Activated CD4-positive, alpha-beta T cell treated with anti-CD3 and anti-CD28 coated beads for 36 hours (primary cell): ENCODE results near the gene FN3K. TPM values are rescaled to one million over a fixed set of nuclear protein-coding genes. Genes with fewer than 3 reads are reported as not detected.
A peak's percentile ranks its signal among the peaks of the same experiment; 100 is the strongest.

Experiments used
- ATAC-seq: fragments of 200-7000 bp; cut with Tn5 transposase; one replicate; pipeline ENCODE4 v1.10.0; 2021; ENCODE audit warnings: mild to moderate bottlenecking, moderate library complexity
- CTCF ChIA-PET: fragments of 350-600 bp; sonication (Branson Sonifier 250); formaldehyde crosslinking; loops from one replicate; lab custom pipeline; 2021; ENCODE audit warnings: antibody characterized with exemption; lab: Charles Lee
- POLR2A ChIA-PET: fragments of 350-600 bp; sonication (Branson Sonifier 250); formaldehyde crosslinking; loops from one replicate; lab custom pipeline; 2021; ENCODE audit warnings: antibody characterized with exemption, inconsistent platforms; lab: Charles Lee
- DNase-seq: peaks from one replicate; pipeline ENCODE4 v3.0.0-alpha.2; 2020
- H3K27ac Mint-ChIP-seq: one replicate; pipeline ENCODE4 v1.8.0; 2021; ENCODE audit warnings: mixed read lengths
- H3K27me3 Mint-ChIP-seq: one replicate; pipeline ENCODE4 v1.8.0; 2021; ENCODE audit warnings: mixed read lengths
- H3K36me3 Mint-ChIP-seq: one replicate; pipeline ENCODE4 v1.8.0; 2021; ENCODE audit warnings: low read depth, mixed read lengths
- H3K4me1 Mint-ChIP-seq: one replicate; pipeline ENCODE4 v1.8.0; 2021; ENCODE audit warnings: mixed read lengths
- H3K4me3 Mint-ChIP-seq: one replicate; pipeline ENCODE4 v1.8.0; 2021; ENCODE audit warnings: mild to moderate bottlenecking, moderate library complexity, mixed read lengths
- H3K9me3 Mint-ChIP-seq: one replicate; pipeline ENCODE4 v1.8.0; 2021; ENCODE audit warnings: low read depth, mixed read lengths
- intact Hi-C, 2 experiments: fragments of 100-400 bp; cut with DNase I in 1 of 2; cut with micrococcal nuclease in 1 of 2; formaldehyde crosslinking; loops; one replicate each; pipeline versions ENCODE4 v1.14.2 to v1.15.1; 2022 to 2024; cut with DNase I, micrococcal nuclease
- total RNA-seq, 2 experiments: library from RNA; stranded (reverse); gene quantifications; one replicate each; pipeline ENCODE4 v1.2.3, GENCODE V29; 2021

The FN3K gene
- total RNA-seq, result 1 to 10 TPM; 2.1 TPM

- Mint-ChIP-seq H3K9me3 (peaks cover 6% of the 10 kb centered on the region), H3K27ac (peak within 1 kb of the TSS; percentile 25), H3K36me3 (peaks cover 24% of the 10 kb centered on the region), H3K4me3 (peak within 1 kb of the TSS; percentile 49), H3K4me1 (peaks cover 2% of the 10 kb centered on the region), H3K27me3 (no peaks in the 10 kb centered on the region)
- intact Hi-C loops, result loop anchor here in 1 of 2 experiments (2.0 kb wide), 1 partner anchor 16 kb away; no protein-coding TSS in a partner anchor
- peak; percentile 70 for ATAC-seq
- POLR2A ChIA-PET, result no interaction called here
- CTCF ChIA-PET, result interaction anchor here (0.6 kb wide), 1 partner anchor 10 kb away, joined by 4 read pairs; no protein-coding TSS in a partner anchor
- DNase-seq, result peak; percentile 49
These were observed at the start of gene FN3K for GRCh38 chr17:82734987-82735866. Gene FN3K, plus strand, starts transcription at chr17:82735615. Its CDS starts 22 bp downstream, at chr17:82735637.

DNA sequence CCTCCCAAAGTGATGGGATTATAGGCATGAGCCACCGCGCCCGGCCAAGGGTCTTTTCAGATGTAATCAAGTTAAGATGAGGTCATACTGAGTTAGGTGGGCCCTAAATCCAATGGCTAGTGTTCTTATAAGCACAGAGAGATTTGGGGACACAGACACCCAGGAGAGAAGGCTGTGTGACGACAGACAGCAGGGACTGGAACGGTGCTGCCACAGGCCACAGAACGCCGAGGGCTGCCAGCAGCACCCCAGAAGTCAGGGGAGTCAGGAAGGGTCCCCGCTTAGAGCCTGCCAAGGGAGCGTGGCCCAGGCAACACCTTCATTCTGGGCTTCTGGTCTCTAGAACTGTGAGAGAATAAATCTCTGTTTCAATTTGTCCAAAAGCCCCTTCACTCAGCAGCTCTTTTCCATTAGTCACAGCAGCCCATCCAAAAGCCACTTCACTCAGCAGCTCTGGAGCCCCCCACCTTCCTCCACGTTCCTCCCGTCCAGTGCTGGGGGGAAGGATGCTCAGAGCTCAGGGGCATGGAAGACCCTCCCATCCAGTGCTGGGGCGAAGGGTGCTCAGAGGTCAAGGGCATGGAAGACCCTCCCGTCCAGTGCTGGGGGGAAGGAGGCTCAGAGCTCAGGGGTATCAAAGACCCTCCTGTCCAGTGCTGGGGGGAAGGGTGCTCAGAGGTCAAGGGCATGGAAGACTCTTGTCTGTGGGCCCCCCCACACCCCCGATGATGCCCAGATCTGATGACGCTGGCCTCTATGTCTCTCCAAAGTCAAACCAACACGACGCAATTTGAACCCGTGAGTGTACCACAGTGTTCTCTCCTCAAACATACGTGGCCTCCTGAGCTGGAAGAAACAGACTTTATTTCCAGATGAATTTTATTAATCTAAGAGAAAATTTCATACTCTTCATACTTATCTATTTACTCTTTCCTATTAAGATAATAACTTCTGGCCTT, 48.8 kb upstream of the FN3K start:
- intact Hi-C loops, result no loop called here
- H3K4me1 Mint-ChIP-seq, result peaks cover 9% of the 10 kb centered on the region
- H3K27ac Mint-ChIP-seq, result no peak overlapping the region
- ATAC-seq (no peak), DNase-seq (no peak)
- POLR2A ChIA-PET, result no interaction called here
- H3K27me3 Mint-ChIP-seq, result no peaks in the 10 kb centered on the region
- H3K9me3 Mint-ChIP-seq, result peaks cover 7% of the 10 kb centered on the region
- peaks cover 7% of the 10 kb centered on the region for H3K36me3 Mint-ChIP-seq
- H3K4me3 Mint-ChIP-seq, result no peak overlapping the region
- CTCF ChIA-PET, result no interaction called here

DNA sequence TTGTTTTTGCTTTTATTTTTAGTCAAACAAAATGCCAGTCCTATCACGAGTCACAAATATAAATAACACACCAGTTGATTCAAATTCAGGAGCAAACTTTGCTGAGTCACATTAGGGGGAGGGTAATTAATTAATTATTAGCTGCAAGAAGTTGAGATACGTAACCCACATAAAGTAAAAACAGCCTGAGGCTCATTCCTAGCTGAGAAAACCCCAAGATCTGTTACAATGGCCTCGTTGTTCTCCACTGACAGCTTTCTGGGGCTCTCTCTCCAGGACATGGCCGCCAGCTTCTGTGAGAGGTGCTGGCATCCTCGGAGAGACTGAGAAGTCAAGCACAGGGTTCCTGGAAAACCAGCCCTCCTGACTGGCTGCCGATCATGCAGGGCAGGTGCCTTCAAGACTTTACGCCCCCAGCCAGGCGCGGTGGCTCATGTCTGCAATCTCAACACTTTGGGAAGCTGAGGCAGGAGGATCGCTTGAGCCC, 48.0 kb upstream of the FN3K start:
- no peak overlapping the region for H3K4me3 Mint-ChIP-seq
- intact Hi-C loops, result no loop called here
- no peak overlapping the region for H3K27ac Mint-ChIP-seq

GRCh38 chr17:82687871-82688270, 47.5 kb upstream of the FN3K start:
- intact Hi-C loops, result no loop called here
- no peak overlapping the region for H3K4me3 Mint-ChIP-seq
- H3K9me3 Mint-ChIP-seq, result no peaks in the 10 kb centered on the region
- peaks cover 4% of the 10 kb centered on the region for H3K36me3 Mint-ChIP-seq
- ChIA-PET CTCF (interaction anchor here (0.6 to 0.7 kb wide), 2 partner anchors 133 to 298 kb away, joined by 4 to 5 read pairs; no protein-coding TSS in a partner anchor), POLR2A (no interaction called here)
- DNase-seq (no peak), ATAC-seq (no peak)
- H3K27ac Mint-ChIP-seq, result no peak overlapping the region
- H3K4me1 Mint-ChIP-seq, result peaks cover 18% of the 10 kb centered on the region
- H3K27me3 Mint-ChIP-seq, result no peaks in the 10 kb centered on the region

More for the DNA sequence above, 48.0 kb upstream of the FN3K start:
- ChIA-PET POLR2A (no interaction called here), CTCF (interaction anchor here (0.7 kb wide), 1 partner anchor 133 kb away, joined by 5 read pairs; no protein-coding TSS in a partner anchor)
- Mint-ChIP-seq H3K4me1 (peaks cover 15% of the 10 kb centered on the region), H3K36me3 (peaks cover 4% of the 10 kb centered on the region), H3K9me3 (no peaks in the 10 kb centered on the region), H3K27me3 (no peaks in the 10 kb centered on the region)
- DNase-seq, result no peak
- no peak for ATAC-seq

DNA sequence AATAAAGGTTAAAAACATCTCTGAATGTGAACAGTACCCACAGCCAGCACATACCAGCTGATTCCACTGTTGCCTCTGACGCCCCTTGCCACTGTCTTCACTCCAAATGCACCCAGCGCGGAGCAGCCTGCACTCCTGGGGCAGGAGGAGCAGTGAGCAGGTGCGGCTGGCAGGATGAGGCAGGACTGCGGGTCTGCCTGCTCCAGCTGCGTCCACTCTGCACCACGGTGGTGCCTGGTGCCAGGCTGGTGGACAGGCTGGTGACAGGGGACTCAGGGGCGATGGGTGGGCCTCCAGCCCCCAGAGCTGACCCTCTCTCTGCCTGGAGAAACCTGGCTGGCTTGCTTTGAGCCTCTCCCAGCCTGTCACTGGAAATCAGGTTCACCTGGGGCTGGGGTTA, 46.3 kb upstream of the FN3K start:
- ATAC-seq, result no peak
- Mint-ChIP-seq H3K4me1 (peaks cover 18% of the 10 kb centered on the region), H3K9me3 (no peaks in the 10 kb centered on the region), H3K27me3 (no peaks in the 10 kb centered on the region), H3K27ac (no peak overlapping the region), H3K4me3 (no peak overlapping the region), H3K36me3 (peaks cover 4% of the 10 kb centered on the region)
- intact Hi-C loops, result no loop called here
- ChIA-PET POLR2A (interaction anchor here (0.7 kb wide), 2 partner anchors 13 to 14 kb away, joined by 3 to 5 read pairs; no protein-coding TSS in a partner anchor), CTCF (no interaction called here)
- no peak for DNase-seq

- Mint-ChIP-seq H3K27me3 (no peaks in the 10 kb centered on the region), H3K27ac (no peak overlapping the region), H3K36me3 (peaks cover 12% of the 10 kb centered on the region), H3K4me1 (peaks cover 18% of the 10 kb centered on the region), H3K4me3 (no peak overlapping the region), H3K9me3 (peaks cover 6% of the 10 kb centered on the region)
- CTCF ChIA-PET, result no interaction called here
- no peak for ATAC-seq
- DNase-seq, result no peak
- POLR2A ChIA-PET, result no interaction called here
- intact Hi-C loops, result no loop called here
These were observed 44.5 kb upstream of the FN3K start for GRCh38 chr17:82690786-82691489.

DNA sequence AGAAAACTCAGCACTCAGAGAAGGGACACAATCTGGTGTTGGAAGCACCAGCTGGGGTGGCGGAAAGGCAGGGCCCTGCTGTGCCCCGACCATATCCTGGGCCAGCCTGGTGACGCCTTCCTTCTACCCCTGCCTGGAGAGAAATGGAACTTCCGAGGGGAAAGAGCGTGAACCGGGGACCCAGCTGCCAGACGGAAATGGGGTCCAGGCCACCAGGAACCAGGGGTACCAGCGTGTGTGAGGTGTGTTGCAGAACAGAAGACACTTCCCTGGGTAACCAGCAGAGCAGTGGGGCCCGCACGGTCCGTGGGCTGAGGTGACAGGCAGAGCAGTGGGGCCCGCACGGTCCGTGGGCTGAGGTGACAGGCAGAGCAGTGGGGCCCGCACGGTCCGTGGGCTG, 43.7 kb upstream of the FN3K start:
- Mint-ChIP-seq H3K4me3 (peak overlapping the region; percentile 15), H3K27ac (peak overlapping the region; percentile 69), H3K4me1 (peaks cover 18% of the 10 kb centered on the region), H3K36me3 (peaks cover 12% of the 10 kb centered on the region), H3K9me3 (peaks cover 6% of the 10 kb centered on the region), H3K27me3 (no peaks in the 10 kb centered on the region)
- CTCF ChIA-PET, result no interaction called here
- intact Hi-C loops, result no loop called here
- DNase-seq, result no peak
- ATAC-seq, result no peak
- POLR2A ChIA-PET, result no interaction called here

DNA sequence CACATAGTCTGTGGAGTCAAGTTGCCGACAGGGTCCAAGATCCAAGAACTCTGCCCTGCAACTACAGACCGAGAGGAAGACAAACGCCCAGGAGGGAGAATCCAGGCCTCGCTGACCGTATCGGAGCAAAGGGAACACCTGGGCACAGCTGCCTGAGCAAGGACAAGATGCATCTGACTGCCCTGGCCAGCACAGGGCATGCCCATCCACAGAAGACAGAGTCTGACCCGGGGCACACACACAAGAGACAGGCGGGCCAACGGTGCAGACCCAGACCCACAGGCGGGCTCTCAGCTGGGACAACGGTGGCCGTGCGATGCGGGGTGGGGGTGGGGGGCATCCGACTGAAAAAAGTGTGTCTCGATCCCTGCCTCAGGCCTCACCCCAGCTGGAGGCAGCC, 43.1 kb upstream of the FN3K start:
- H3K27me3 Mint-ChIP-seq, result peaks cover 2% of the 10 kb centered on the region
- ATAC-seq (no peak), DNase-seq (no peak)
- intact Hi-C loops, result no loop called here
- H3K9me3 Mint-ChIP-seq, result peaks cover 6% of the 10 kb centered on the region
- H3K36me3 Mint-ChIP-seq, result peaks cover 12% of the 10 kb centered on the region
- H3K4me1 Mint-ChIP-seq, result peaks cover 22% of the 10 kb centered on the region
- H3K27ac Mint-ChIP-seq, result no peak overlapping the region
- CTCF ChIA-PET, result interaction anchor here (0.5 to 0.8 kb wide), 2 partner anchors 16 to 183 kb away, joined by 3 to 4 read pairs; no protein-coding TSS in a partner anchor
- POLR2A ChIA-PET, result no interaction called here
- no peak overlapping the region for H3K4me3 Mint-ChIP-seq

DNA sequence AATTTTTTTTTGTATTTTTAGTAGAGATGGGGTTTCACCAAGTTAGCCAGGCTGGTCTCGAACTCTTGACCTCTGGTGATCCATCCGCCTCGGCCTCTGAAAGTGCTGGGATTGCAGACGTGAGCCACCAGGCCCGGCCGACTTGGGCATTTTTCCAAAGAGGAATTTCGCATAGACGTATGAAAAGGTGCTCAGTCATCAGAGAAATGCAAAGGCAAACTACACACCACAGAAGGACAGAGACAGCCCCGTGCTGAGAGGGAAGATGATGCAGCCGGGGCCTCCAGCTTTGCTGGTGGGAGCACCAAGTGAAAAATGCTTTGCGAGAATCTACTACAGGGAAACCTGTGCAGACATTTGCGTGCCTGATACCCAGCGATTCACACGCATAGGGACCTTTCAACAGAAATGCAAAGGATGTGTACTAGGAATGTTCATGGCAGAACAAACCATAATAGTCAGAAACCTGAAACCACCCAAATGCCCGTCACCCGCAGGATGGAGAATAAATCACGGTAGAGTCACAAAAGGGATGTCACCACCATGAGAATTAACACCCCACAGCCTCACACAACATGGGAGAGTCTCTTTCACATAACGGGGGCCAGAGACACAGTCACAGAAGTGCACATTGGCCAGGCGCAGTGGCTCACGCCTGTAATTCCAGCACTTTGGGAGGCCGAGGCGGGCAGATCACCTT, 42.1 kb upstream of the FN3K start:
- H3K27ac Mint-ChIP-seq, result no peak overlapping the region
- CTCF ChIA-PET, result no interaction called here
- ATAC-seq, result no peak

DNA sequence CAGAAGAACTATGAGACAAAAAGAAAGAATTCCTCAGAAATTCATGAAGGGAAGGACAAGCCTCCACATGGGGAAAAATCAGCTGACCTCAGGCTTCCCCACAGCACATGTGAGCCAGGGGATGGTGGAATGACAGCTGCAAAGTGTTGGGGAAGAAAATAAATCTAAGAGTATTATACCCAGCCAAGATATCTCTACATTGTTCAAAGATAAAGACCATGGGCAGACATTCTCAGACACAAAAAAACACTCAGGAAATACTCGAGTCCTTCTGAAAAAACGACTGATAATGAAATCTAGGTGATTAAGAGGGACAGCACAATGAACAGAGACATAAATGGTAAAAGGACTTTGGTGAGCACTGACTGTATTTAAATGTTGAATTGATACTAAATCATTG, 40.8 kb upstream of the FN3K start:
- intact Hi-C loops, result loop anchor here in 1 of 2 experiments (5.0 kb wide), 2 partner anchors 242 to 782 kb away; partner anchors contain the start of genes CYBC1 and PCYT2
- H3K27ac Mint-ChIP-seq, result no peak overlapping the region
- POLR2A ChIA-PET, result no interaction called here
- H3K9me3 Mint-ChIP-seq, result peaks cover 6% of the 10 kb centered on the region
- ATAC-seq, result no peak
- peaks cover 3% of the 10 kb centered on the region for H3K27me3 Mint-ChIP-seq
- no peak for DNase-seq
- CTCF ChIA-PET, result no interaction called here
- peaks cover 12% of the 10 kb centered on the region for H3K36me3 Mint-ChIP-seq
- H3K4me1 Mint-ChIP-seq, result peaks cover 28% of the 10 kb centered on the region
- no peak overlapping the region for H3K4me3 Mint-ChIP-seq

More for the DNA sequence above, 42.1 kb upstream of the FN3K start:
- intact Hi-C loops, result no loop called here
- POLR2A ChIA-PET, result no interaction called here
- peaks cover 6% of the 10 kb centered on the region for H3K9me3 Mint-ChIP-seq
- peaks cover 12% of the 10 kb centered on the region for H3K36me3 Mint-ChIP-seq
- peaks cover 3% of the 10 kb centered on the region for H3K27me3 Mint-ChIP-seq
- H3K4me3 Mint-ChIP-seq, result no peak overlapping the region
- H3K4me1 Mint-ChIP-seq, result peaks cover 24% of the 10 kb centered on the region
- no peak for DNase-seq
